ENCODE measurements around the gene PPARD.

Gene PPARD

DNA sequence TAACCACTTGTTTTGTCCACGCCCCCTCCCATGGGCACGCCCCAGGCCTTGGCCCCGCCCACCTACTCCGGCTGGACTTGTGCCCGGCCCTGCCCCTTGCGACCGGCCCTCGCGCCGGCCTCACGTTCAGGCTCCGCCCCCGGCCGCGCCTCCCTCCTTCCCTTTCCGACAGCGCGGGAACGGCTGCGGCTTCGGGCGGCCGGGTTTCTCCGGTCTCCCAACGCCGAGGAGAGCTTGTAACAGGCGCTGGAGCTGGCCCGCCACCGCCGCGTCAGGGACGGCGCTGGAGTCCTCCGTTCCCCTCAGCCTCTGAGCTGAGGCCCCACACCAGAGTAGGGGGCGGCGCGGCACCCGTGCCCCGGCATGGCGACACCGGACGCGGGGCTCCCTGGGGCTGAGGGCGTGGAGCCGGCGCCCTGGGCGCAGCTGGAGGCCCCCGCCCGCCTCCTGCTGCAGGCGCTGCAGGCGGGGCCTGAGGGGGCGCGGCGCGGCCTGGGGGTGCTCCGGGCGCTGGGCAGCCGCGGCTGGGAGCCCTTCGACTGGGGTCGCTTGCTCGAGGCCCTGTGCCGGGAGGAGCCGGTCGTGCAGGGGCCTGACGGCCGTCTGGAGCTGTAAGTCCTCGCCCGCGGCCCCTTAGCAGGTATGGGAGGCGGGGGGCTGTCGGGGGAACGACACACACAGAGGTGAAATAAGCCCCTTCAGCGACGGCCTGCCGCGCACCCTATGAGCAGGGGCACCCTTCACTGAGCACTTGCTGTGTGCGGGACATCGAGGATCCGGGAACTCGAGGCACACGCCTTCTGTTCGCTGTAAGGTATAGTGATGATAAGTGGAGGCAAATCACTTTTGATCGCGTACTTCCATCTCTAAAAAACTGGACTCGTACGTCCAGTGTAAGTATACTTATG lies 110.1 kb downstream of the PPARD start, which contains the start of gene FANCE:
Gene FANCE, plus strand, starts transcription at position 156 of the 908 bp plus-strand sequence. Its CDS starts 208 bp downstream, at position 364.
- in situ Hi-C loops (cut with HindIII; ENCODE audit: low pct_unique_long_range_greater_than_20kb, low sequenced_read_pairs), result no loop called here
- DNase-seq (ENCODE audit: low read depth in 1 of 2, low spot score in 1 of 2), result peak; percentile 78 to 95
- TF ChIP-seq JUND (IDR thresholded peaks at IDR 0.05; ENCODE audit: low read depth), result no peak

- TF ChIP-seq JUND (IDR thresholded peaks at IDR 0.05; ENCODE audit: low read depth), result no peak
- no peak for DNase-seq (ENCODE audit: low read depth in 1 of 2, low spot score in 1 of 2)
- in situ Hi-C loops (cut with HindIII; ENCODE audit: low pct_unique_long_range_greater_than_20kb, low sequenced_read_pairs), result no loop called here
Observed at GRCh38 chr6:35453236-35453635, 110.9 kb downstream of the PPARD start.

DNA sequence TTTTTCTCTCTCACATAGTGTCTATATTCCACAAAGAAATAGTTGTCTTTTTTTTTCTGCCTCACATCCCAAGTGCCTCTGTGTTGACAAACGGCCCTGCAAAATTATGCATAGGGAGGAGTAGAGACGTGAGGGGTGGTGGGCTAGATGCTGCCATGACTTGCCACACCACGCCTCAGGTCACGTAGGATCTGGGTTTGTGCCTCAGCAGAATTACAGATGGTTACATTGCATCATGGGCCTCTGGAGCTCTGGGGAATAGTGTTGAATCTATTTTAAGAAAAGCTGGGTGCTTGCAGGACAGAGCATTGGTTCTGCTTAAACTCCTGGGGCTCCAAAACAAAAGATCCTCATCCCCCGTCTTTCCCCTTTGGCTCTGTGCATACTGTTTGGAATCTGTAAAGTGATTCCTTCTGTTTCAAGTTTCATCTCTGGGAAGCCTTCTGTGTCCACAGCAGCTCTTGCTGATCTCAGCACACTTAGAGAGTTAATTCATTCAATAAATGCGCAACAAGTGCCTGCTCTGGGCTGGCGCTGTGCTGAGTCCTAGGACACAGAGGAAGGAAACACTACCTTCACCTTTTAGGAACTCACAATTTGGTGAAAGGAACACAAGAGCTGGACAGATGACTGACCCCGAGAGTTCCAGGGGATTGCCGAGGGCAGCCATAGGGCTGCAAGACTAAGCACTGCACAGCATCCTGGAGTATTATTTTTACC lies 112.2 kb downstream of the PPARD start:
- in situ Hi-C loops (cut with HindIII; ENCODE audit: low pct_unique_long_range_greater_than_20kb, low sequenced_read_pairs), result no loop called here
- no peak for DNase-seq (ENCODE audit: low read depth in 1 of 2, low spot score in 1 of 2)

GRCh38 chr6:35457907-35458306 lies 115.5 kb downstream of the PPARD start:
- in situ Hi-C loops (cut with HindIII; ENCODE audit: low pct_unique_long_range_greater_than_20kb, low sequenced_read_pairs), result no loop called here
- no peak for DNase-seq (ENCODE audit: low read depth in 1 of 2, low spot score in 1 of 2)
- TF ChIP-seq JUND (IDR thresholded peaks at IDR 0.05; ENCODE audit: low read depth), result no peak

More for the DNA sequence above, 112.2 kb downstream of the PPARD start:
- TF ChIP-seq JUND (IDR thresholded peaks at IDR 0.05; ENCODE audit: low read depth), result no peak

DNA sequence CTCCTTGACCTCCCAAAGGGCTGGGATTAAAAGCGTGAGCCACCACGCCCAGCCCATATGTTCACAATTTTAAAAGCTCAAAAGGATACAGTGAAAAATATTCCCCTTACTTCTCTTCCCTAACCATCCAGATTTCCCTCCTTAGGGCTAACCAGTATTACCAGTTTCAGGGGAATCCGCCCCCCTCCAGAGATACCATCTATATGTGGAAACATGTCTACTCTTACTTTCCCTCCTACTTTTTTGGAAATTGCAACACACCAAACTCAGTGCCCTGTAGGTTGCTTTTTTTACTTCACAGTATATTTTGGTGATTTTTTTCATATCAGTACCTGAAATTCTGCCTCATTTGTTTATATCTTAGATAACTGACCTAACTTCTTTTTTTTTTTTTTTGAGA lies 118.9 kb downstream of the PPARD start:
- peak in 1 of 2 experiments; percentile 87 for DNase-seq (ENCODE audit: low read depth in 1 of 2, low spot score in 1 of 2)
- in situ Hi-C loops (cut with HindIII; ENCODE audit: low pct_unique_long_range_greater_than_20kb, low sequenced_read_pairs), result no loop called here
- no peak for TF ChIP-seq JUND (IDR thresholded peaks at IDR 0.05; ENCODE audit: low read depth)

GRCh38 chr6:35463292-35463691 lies 120.9 kb downstream of the PPARD start:
- no peak for DNase-seq (ENCODE audit: low read depth in 1 of 2, low spot score in 1 of 2)
- in situ Hi-C loops (cut with HindIII; ENCODE audit: low pct_unique_long_range_greater_than_20kb, low sequenced_read_pairs), result no loop called here
- TF ChIP-seq JUND (IDR thresholded peaks at IDR 0.05; ENCODE audit: low read depth), result no peak

DNA sequence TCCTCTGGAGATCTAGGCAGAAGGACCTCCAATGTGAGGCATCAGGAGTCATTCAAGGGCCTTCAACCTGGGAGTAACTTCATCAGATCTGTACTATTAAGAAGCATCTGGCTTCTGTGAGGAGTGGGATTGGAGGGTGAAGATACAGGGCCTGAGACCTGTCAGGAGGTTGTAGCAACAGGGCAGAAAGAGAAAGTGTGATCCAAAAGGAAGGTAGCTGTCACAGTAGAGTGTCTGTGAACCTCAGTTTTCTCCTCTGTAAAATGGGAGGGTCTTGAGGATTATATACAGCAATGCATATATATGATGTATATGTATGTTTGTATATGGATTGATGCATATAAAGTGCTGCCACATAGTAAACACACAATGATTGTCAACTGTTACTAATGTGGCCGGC lies 123.3 kb downstream of the PPARD start:
- in situ Hi-C loops (cut with HindIII; ENCODE audit: low pct_unique_long_range_greater_than_20kb, low sequenced_read_pairs), result no loop called here
- TF ChIP-seq JUND (IDR thresholded peaks at IDR 0.05; ENCODE audit: low read depth), result no peak
- DNase-seq (ENCODE audit: low read depth in 1 of 2, low spot score in 1 of 2), result no peak

- no peak for TF ChIP-seq JUND (IDR thresholded peaks at IDR 0.05; ENCODE audit: low read depth)
- in situ Hi-C loops (cut with HindIII; ENCODE audit: low pct_unique_long_range_greater_than_20kb, low sequenced_read_pairs), result no loop called here
- peak; percentile 67 to 98 for DNase-seq (ENCODE audit: low read depth in 1 of 2, low spot score in 1 of 2)
Observed at GRCh38 chr6:35468181-35468979, 126.0 kb downstream of the PPARD start, which contains the start of gene RPL10A. RPL10A (plus strand) TSS chr6:35468401; CDS start chr6:35468435, 34 bp downstream.

DNA sequence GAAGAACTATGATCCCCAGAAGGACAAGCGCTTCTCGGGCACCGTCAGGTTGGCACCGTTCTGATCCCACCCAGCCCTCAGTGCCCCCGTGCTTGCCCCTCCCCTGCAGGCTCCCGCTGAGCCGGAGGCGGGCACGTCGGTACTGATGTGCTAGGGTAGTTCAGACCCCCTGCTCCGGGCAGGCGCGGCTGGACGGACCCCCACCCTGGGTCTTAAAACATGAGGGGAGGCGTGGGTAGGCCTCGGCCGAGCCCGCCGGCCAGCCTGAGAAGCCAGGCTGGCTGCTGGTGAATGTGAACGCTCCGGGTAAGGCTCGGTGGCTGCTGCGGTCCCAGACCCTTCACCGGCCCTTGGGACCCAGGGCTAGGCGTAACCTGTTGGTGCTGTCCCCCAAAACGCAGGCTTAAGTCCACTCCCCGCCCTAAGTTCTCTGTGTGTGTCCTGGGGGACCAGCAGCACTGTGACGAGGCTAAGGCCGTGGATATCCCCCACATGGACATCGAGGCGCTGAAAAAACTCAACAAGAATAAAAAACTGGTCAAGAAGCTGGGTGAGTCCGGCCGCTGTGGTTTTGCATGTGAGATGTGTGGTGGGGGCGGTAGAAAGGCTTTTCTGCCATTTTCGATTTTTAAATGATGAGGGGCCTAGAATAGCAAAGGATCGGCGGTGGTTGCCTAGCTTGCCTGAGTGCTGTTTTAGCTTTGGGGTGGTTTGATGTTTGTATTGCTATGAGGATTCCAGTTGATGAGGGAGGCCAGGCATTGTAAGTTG lies 126.8 kb downstream of the PPARD start:
- DNase-seq (ENCODE audit: low read depth in 1 of 2, low spot score in 1 of 2), result no peak
- no peak for TF ChIP-seq JUND (IDR thresholded peaks at IDR 0.05; ENCODE audit: low read depth)
- in situ Hi-C loops (cut with HindIII; ENCODE audit: low pct_unique_long_range_greater_than_20kb, low sequenced_read_pairs), result no loop called here

DNA sequence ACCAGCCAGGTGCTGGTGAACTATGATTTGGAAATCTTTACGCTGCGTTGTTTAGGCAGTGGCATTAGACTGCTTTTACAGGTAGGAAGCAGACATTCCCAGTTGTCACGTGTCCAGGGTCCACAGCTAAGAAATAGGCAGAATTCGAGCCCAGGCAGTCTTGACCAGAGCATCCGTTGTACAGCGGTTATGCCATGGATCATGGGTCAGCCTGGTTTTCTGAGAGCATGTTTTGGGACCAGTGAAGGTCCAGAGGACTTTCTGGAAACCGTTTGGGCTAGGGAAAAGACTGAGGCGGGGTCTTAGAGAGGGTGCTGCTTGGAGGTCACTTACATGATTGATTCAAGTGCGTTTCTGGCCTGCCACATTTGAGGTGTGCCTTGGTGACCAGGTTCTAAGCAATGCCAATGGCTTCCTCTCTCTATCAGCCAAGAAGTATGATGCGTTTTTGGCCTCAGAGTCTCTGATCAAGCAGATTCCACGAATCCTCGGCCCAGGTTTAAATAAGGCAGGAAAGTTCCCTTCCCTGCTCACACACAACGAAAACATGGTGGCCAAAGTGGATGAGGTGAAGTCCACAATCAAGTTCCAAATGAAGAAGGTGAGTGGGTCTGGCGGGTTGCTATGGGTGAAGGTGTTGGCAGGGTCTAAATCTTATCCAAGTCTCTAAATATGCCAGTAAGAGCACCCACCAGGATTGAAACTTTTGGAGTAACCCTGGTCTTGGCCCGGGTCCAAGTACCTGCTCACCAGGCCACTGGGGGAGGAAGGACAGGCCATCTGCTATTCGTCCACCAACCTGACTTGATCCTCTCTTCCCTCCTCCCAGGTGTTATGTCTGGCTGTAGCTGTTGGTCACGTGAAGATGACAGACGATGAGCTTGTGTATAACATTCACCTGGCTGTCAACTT lies 127.6 kb downstream of the PPARD start:
- in situ Hi-C loops (cut with HindIII; ENCODE audit: low pct_unique_long_range_greater_than_20kb, low sequenced_read_pairs), result no loop called here
- no peak for TF ChIP-seq JUND (IDR thresholded peaks at IDR 0.05; ENCODE audit: low read depth)
- DNase-seq (ENCODE audit: low read depth in 1 of 2, low spot score in 1 of 2), result peak in 1 of 2 experiments; percentile 87

DNA sequence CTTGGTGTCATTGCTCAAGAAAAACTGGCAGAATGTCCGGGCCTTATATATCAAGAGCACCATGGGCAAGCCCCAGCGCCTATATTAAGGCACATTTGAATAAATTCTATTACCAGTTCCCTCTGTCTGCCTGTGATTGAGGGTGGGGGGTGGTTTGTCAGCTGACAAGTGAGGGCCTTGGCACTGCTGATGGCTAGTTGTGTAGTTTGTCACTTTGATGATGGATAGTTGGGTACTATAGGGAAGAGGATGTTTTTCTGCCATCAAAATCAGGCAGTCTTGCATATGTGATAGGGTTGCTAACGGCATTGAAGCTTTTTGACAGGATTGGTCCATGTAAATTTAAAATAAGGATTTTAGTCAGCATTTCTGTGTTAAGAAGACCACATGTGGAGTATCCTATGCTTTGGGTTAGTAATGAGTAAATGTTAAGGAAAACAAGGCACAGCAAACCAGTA lies 128.3 kb downstream of the PPARD start:
- DNase-seq (ENCODE audit: low read depth in 1 of 2, low spot score in 1 of 2), result no peak
- TF ChIP-seq JUND (IDR thresholded peaks at IDR 0.05; ENCODE audit: low read depth), result no peak
- in situ Hi-C loops (cut with HindIII; ENCODE audit: low pct_unique_long_range_greater_than_20kb, low sequenced_read_pairs), result no loop called here
